ENCODE measurements around the gene BRAP.

- TF ChIP-seq SIN3A (IDR thresholded peaks at IDR 0.05; ENCODE audit: borderline replicate concordance, insufficient read depth, low read length) (no peak), TAF1 (IDR thresholded peaks at IDR 0.05; ENCODE audit: borderline replicate concordance, insufficient read depth, low read length) (no peak), REST (IDR thresholded peaks at IDR 0.05; ENCODE audit: insufficient read depth in 1 of 2, low read depth in 2 of 2, low read length in 2 of 2) (no peak), POLR2AphosphoS5 (IDR thresholded peaks at IDR 0.05; ENCODE audit: low read depth, low read length) (no peak)
These were observed 2.2 kb upstream of the BRAP start for GRCh38 chr12:111687952-111688351.
